Breast epithelium (tissue), 4 donors: ENCODE results near the gene FGF5. TPM values are rescaled to one million over a fixed set of nuclear protein-coding genes. Genes with fewer than 3 reads are reported as not detected.

ENCODE experiments used
- DNase-seq, 2 donors: peaks; one replicate each; pipeline ENCODE4 v3.0.0-alpha.2; 2019; ENCODE audit warnings: low spot score in 2 of 2
- H3K27ac ChIP-seq, 2 donors: fragments of 200-600 bp; sonication (generic) in 1 of 2; one replicate each; pipeline ENCODE4 v1.5.1; 2016 to 2019; ENCODE audit warnings: mild to moderate bottlenecking in 1 of 2
- H3K27me3 ChIP-seq, 2 donors: fragments of 200-600 bp; sonication (generic) in 1 of 2; one replicate each; pipeline versions ENCODE4 v1.5.1 to v1.6.0; 2017 to 2019; ENCODE audit warnings: control low read depth in 1 of 2, mild to moderate bottlenecking in 1 of 2
- H3K36me3 ChIP-seq: fragments of 200-600 bp; one replicate; pipeline ENCODE4 v1.5.1; 2019
- H3K4me1 ChIP-seq, 2 donors: fragments of 200-600 bp; sonication (generic); one replicate each; pipeline ENCODE4 v1.5.1; 2016 to 2019; ENCODE audit warnings: control low read depth in 1 of 2
- H3K4me3 ChIP-seq, 3 donors: fragments of 200-600 bp; sonication (generic); 1 replicate in 2 of 3; 2 replicates in 1 of 3; pipeline ENCODE4 v1.5.1; 2016 to 2019; ENCODE audit warnings: mild to moderate bottlenecking in 3 of 3, moderate library complexity in 2 of 3
- H3K9me3 ChIP-seq, 2 donors: fragments of 200-600 bp; sonication (generic) in 1 of 2; one replicate each; pipeline ENCODE4 v1.5.1; 2016 to 2019; ENCODE audit warnings: control low read depth in 1 of 2
- CTCF ChIP-seq, 3 donors: fragments of 450-650 bp; IDR thresholded peaks; one replicate each; pipeline ENCODE4 v1.5.1; 2016 to 2017; ENCODE audit warnings: antibody characterized with exemption in 3 of 3, mild to moderate bottlenecking in 3 of 3, moderate library complexity in 3 of 3
- POLR2A ChIP-seq: fragments of 450-650 bp; IDR thresholded peaks from one replicate; pipeline ENCODE4 v1.6.1; 2016; ENCODE audit warnings: antibody characterized with exemption, mild to moderate bottlenecking, moderate library complexity
- POLR2AphosphoS5 ChIP-seq, 3 donors: sonication (generic); formaldehyde crosslinking; IDR thresholded peaks; one replicate each; pipeline ENCODE4 v1.6.1; 2017; ENCODE audit warnings: antibody characterized with exemption in 3 of 3
- intact Hi-C: fragments of 100-400 bp; cut with DNase I; formaldehyde crosslinking; loops from one replicate; pipeline ENCODE4 v1.15.1; 2023; ENCODE audit warnings: low total_unique reads
- total RNA-seq, 3 donors: library from RNA; depleted of rRNA; stranded (reverse); fragments of >200 nt; gene quantifications; one replicate each; pipeline ENCODE4 v1.1.0, GENCODE V29; 2016

Gene FGF5
- total RNA-seq, 3 donors from 2014 or later = not detected

- H3K27me3 ChIP-seq = peaks cover 0 to 7% of the 10 kb centered on the region in 2 donors
- intact Hi-C loops = no loop called here
- TF ChIP-seq CTCF (IDR thresholded peaks at IDR 0.05) (no peak), POLR2A (no peak), POLR2AphosphoS5 (IDR thresholded peaks at IDR 0.05) (no peak)
- H3K4me1 ChIP-seq = no peaks in the 10 kb centered on the region
- H3K36me3 ChIP-seq = no peaks in the 10 kb centered on the region
- no peak for DNase-seq
- no peaks in the 10 kb centered on the region for H3K9me3 ChIP-seq
- H3K4me3 ChIP-seq = no peak overlapping the region
- no peak overlapping the region for H3K27ac ChIP-seq
These were observed 35.3 kb upstream of the FGF5 start for GRCh38 chr4:80231180-80231579.

DNA sequence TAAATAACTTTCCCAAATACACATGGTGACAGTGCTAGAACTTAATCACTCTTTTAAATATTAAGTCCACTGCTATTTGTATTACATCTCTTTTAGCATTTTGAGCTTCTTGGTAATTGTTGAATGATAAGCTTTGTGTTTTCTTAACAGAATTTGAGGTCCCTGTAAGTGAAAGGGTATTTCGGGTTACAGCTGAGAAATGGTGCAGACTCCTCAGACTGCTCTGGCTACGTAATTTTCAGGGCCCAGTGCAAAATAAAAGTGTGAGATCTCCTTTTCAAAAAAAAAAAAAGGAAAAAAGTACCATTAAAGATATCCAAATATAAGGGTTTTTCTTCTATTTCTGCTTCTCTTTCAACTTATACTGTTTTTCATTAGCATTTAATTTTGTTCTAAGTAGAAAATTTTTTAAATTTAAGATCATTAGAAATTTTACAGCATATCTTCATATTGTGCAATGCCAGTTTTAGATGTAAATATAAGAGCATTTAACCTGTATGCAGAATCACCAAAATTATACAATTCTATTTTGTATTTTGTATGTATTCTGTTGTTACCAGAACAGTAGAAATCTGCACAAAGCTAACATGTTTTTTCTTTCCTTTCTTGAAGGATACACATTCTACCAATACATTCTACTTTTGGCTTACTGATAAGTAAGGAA is 33.6 kb upstream of the FGF5 start:
- Histone ChIP-seq H3K27me3 (peaks cover 0 to 7% of the 10 kb centered on the region in 2 donors), H3K36me3 (no peaks in the 10 kb centered on the region), H3K27ac (no peak overlapping the region), H3K4me3 (no peak overlapping the region), H3K9me3 (no peaks in the 10 kb centered on the region), H3K4me1 (no peaks in the 10 kb centered on the region)
- intact Hi-C loops = no loop called here
- DNase-seq = no peak
- TF ChIP-seq POLR2A (no peak), POLR2AphosphoS5 (IDR thresholded peaks at IDR 0.05) (no peak), CTCF (IDR thresholded peaks at IDR 0.05) (no peak)

DNA sequence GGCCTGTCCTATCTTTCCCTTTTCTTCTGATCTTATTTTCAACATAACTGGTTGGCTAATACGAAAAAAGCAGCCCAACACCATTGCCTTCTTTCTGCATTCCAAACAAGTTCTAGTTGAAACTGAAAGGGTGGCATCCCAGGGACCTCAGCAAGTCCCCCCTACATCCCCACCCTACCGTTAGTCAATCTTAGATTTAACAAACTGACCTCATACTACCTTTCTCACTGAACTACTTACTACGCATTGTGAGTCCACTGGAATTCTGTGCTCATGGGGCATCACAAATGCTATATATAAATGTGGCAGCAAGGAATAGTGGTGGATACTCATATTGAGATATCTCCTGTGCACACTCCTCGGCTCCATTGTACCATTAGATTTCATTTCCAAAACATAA is 33.1 kb upstream of the FGF5 start:
- intact Hi-C loops = no loop called here
- Histone ChIP-seq H3K4me3 (no peak overlapping the region), H3K27me3 (peaks cover 0 to 7% of the 10 kb centered on the region in 2 donors), H3K4me1 (no peaks in the 10 kb centered on the region), H3K9me3 (no peaks in the 10 kb centered on the region), H3K36me3 (no peaks in the 10 kb centered on the region), H3K27ac (no peak overlapping the region)
- TF ChIP-seq POLR2A (no peak), CTCF (IDR thresholded peaks at IDR 0.05) (no peak), POLR2AphosphoS5 (IDR thresholded peaks at IDR 0.05) (no peak)
- no peak for DNase-seq

DNA sequence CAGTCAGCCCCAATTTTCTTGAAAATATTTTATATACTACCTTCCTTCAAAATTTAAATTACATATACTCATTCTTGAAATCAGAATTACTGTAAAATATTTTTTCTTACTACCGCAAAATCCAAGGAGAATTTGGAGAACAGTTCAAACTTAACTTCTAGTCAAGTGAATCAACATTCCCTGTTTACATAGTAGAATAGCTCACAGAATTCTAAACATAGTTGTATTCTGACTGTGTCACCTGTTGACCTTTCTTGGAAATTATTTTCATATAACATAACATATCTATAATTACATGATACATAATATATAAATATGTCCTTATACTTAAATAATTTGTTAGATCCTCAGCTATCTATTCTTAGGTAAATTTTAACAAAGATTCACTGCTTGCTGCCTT is 31.0 kb upstream of the FGF5 start:
- Histone ChIP-seq H3K36me3 (no peaks in the 10 kb centered on the region), H3K27ac (no peak overlapping the region), H3K4me3 (no peak overlapping the region), H3K9me3 (no peaks in the 10 kb centered on the region), H3K4me1 (no peaks in the 10 kb centered on the region), H3K27me3 (peaks cover 0 to 6% of the 10 kb centered on the region in 2 donors)
- no peak for TF ChIP-seq CTCF (IDR thresholded peaks at IDR 0.05)
- no peak for TF ChIP-seq POLR2A
- TF ChIP-seq POLR2AphosphoS5 (IDR thresholded peaks at IDR 0.05) = no peak
- intact Hi-C loops = no loop called here
- no peak for DNase-seq

DNA sequence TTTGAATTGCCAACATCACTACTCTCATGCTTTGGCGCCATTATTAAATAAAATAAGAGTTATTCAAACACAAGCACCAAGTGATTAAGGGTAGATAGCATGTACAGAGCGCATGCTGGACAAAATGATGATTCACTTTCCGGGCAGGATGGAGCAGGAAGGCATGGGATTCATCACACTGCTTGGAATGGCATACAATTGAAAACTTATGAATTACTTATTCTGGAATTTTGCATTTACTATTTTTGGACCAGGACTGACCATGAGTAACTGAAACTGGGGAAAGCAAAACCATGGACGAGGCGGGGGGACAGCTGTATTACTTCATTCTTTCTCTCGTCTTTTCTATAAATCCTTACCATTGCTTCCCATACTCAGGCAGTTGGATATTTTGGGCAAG is 28.5 kb upstream of the FGF5 start:
- H3K9me3 ChIP-seq = no peaks in the 10 kb centered on the region
- TF ChIP-seq CTCF (IDR thresholded peaks at IDR 0.05) (no peak), POLR2A (no peak), POLR2AphosphoS5 (IDR thresholded peaks at IDR 0.05) (no peak)
- H3K27ac ChIP-seq = no peak overlapping the region
- intact Hi-C loops = no loop called here
- H3K4me3 ChIP-seq = no peak overlapping the region
- no peaks in the 10 kb centered on the region for H3K36me3 ChIP-seq
- H3K4me1 ChIP-seq = no peaks in the 10 kb centered on the region
- DNase-seq = no peak
- H3K27me3 ChIP-seq = peaks cover 0 to 4% of the 10 kb centered on the region in 2 donors
